Measurements from ENCODE around the gene CRP.

Gene CRP

GRCh38 chr1:159669338-159669737 is 45.1 kb downstream of the CRP start:
- TF ChIP-seq GABPA (IDR thresholded peaks at IDR 0.05; ENCODE audit: low read depth) = no peak
- no peak for TF ChIP-seq CTCF (IDR thresholded peaks at IDR 0.05; ENCODE audit: insufficient read depth, low read length)
- no peak for TF ChIP-seq REST (IDR thresholded peaks at IDR 0.05; ENCODE audit: insufficient replicate concordance, low read depth)
- TF ChIP-seq SPI1 (IDR thresholded peaks at IDR 0.05; ENCODE audit: borderline replicate concordance, low read depth) = no peak
- TF ChIP-seq POLR2AphosphoS5 (IDR thresholded peaks at IDR 0.05; ENCODE audit: low read depth) = no peak
- Histone ChIP-seq H3K27me3 (ENCODE audit: insufficient read depth, poor library complexity, severe bottlenecking) (no peaks in the 10 kb centered on the region), H3K4me3 (replicated peaks; ENCODE audit: insufficient read depth, low read length) (no peak overlapping the region), H3K27ac (replicated peaks) (no peak overlapping the region)
- no peak for DNase-seq (ENCODE audit: low read depth in 1 of 2, low spot score in 1 of 2)

- Histone ChIP-seq H3K27me3 (ENCODE audit: insufficient read depth, poor library complexity, severe bottlenecking) (no peaks in the 10 kb centered on the region), H3K4me3 (replicated peaks; ENCODE audit: insufficient read depth, low read length) (no peak overlapping the region), H3K27ac (replicated peaks) (no peak overlapping the region)
- no peak for DNase-seq (ENCODE audit: low read depth in 1 of 2, low spot score in 1 of 2)
- TF ChIP-seq REST (IDR thresholded peaks at IDR 0.05; ENCODE audit: insufficient replicate concordance, low read depth) (no peak), GABPA (IDR thresholded peaks at IDR 0.05; ENCODE audit: low read depth) (no peak), CTCF (IDR thresholded peaks at IDR 0.05; ENCODE audit: insufficient read depth, low read length) (no peak), POLR2AphosphoS5 (IDR thresholded peaks at IDR 0.05; ENCODE audit: low read depth) (no peak), SPI1 (IDR thresholded peaks at IDR 0.05; ENCODE audit: borderline replicate concordance, low read depth) (no peak)
Measured at GRCh38 chr1:159668739-159669138, 45.6 kb downstream of the CRP start.

- H3K27ac ChIP-seq (replicated peaks) = peak overlapping the region; percentile 28
- no peaks in the 10 kb centered on the region for H3K27me3 ChIP-seq (ENCODE audit: insufficient read depth, poor library complexity, severe bottlenecking)
- no peak overlapping the region for H3K4me3 ChIP-seq (replicated peaks; ENCODE audit: insufficient read depth, low read length)
- no peak for TF ChIP-seq CTCF (IDR thresholded peaks at IDR 0.05; ENCODE audit: insufficient read depth, low read length)
- peak; percentile 92 for TF ChIP-seq SPI1 (IDR thresholded peaks at IDR 0.05; ENCODE audit: borderline replicate concordance, low read depth)
- DNase-seq (ENCODE audit: low read depth in 1 of 2, low spot score in 1 of 2) = peak in 1 of 2 experiments; percentile 34
Measured at GRCh38 chr1:159664247-159664646, 50.1 kb downstream of the CRP start.

GRCh38 chr1:159663552-159663951 is 50.8 kb downstream of the CRP start:
- Histone ChIP-seq H3K27ac (replicated peaks) (peak overlapping the region; percentile 28), H3K27me3 (ENCODE audit: insufficient read depth, poor library complexity, severe bottlenecking) (no peaks in the 10 kb centered on the region), H3K4me3 (replicated peaks; ENCODE audit: insufficient read depth, low read length) (no peak overlapping the region)
- no peak for TF ChIP-seq GABPA (IDR thresholded peaks at IDR 0.05; ENCODE audit: low read depth)
- TF ChIP-seq SPI1 (IDR thresholded peaks at IDR 0.05; ENCODE audit: borderline replicate concordance, low read depth) = no peak
- TF ChIP-seq REST (IDR thresholded peaks at IDR 0.05; ENCODE audit: insufficient replicate concordance, low read depth) = no peak
- no peak for TF ChIP-seq CTCF (IDR thresholded peaks at IDR 0.05; ENCODE audit: insufficient read depth, low read length)
- no peak for TF ChIP-seq POLR2AphosphoS5 (IDR thresholded peaks at IDR 0.05; ENCODE audit: low read depth)
- no peak for DNase-seq (ENCODE audit: low read depth in 1 of 2, low spot score in 1 of 2)
